WTC11 (cell line): ENCODE data around the gene OPCML. TPM values are rescaled to one million over a fixed set of nuclear protein-coding genes. Genes with fewer than 3 reads are reported as not detected.

ENCODE experiments used
- ATAC-seq: fragments of 200-7000 bp; cut with Tn5 transposase; 2 replicates; pipeline ENCODE4 v1.10.0; 2021; ENCODE audit warnings: mild to moderate bottlenecking, moderate library complexity
- CTCF ChIA-PET: fragments of 300-600 bp; sonication (Branson Sonifier 250); formaldehyde crosslinking; loops from one replicate; lab custom pipeline; 2021; ENCODE audit warnings: antibody characterized with exemption; lab: Charles Lee
- POLR2A ChIA-PET: fragments of 350-600 bp; sonication (Branson Sonifier 250); formaldehyde crosslinking; loops from one replicate; lab custom pipeline; 2021; ENCODE audit warnings: antibody characterized with exemption; lab: Charles Lee
- DNase-seq: peaks from one replicate; pipeline ENCODE4 v3.0.0; 2021; ENCODE audit warnings: low spot score
- H3K27ac Mint-ChIP-seq: 2 replicates; pipeline ENCODE4 v1.8.0; 2021; ENCODE audit warnings: mixed read lengths
- H3K27me3 Mint-ChIP-seq: 2 replicates; pipeline ENCODE4 v1.8.0; 2021; ENCODE audit warnings: low read depth, mild to moderate bottlenecking, moderate library complexity, mixed read lengths
- H3K36me3 Mint-ChIP-seq: 2 replicates; pipeline ENCODE4 v1.8.0; 2021; ENCODE audit warnings: mixed read lengths
- H3K4me1 Mint-ChIP-seq: 2 replicates; pipeline ENCODE4 v1.8.0; 2022; ENCODE audit warnings: mixed read lengths
- H3K4me3 Mint-ChIP-seq: 2 replicates; pipeline ENCODE4 v1.8.0; 2021; ENCODE audit warnings: mild to moderate bottlenecking, moderate library complexity, mixed read lengths
- H3K9me3 Mint-ChIP-seq: 2 replicates; pipeline ENCODE4 v1.8.0; 2021; ENCODE audit warnings: mixed read lengths
- ATF1 ChIP-seq: sonication (generic); formaldehyde crosslinking; IDR thresholded peaks from 2 replicates; pipeline ENCODE4 v1.8.1; 2023; ENCODE audit warnings: mild to moderate bottlenecking, moderate library complexity, missing genetic modification reagents
- CBFB ChIP-seq: sonication (generic); formaldehyde crosslinking; IDR thresholded peaks from 2 replicates; pipeline ENCODE4 v1.8.1; 2022; ENCODE audit warnings: mild to moderate bottlenecking, low read depth, missing genetic modification reagents
- CREM ChIP-seq: sonication (generic); formaldehyde crosslinking; IDR thresholded peaks from 2 replicates; pipeline ENCODE4 v1.8.1; 2022; ENCODE audit warnings: mild to moderate bottlenecking, missing genetic modification reagents, moderate library complexity
- FOXJ3 ChIP-seq: sonication (generic); formaldehyde crosslinking; IDR thresholded peaks from 2 replicates; pipeline ENCODE4 v1.9.0; 2021; ENCODE audit warnings: missing genetic modification reagents, mild to moderate bottlenecking, borderline replicate concordance
- JUN ChIP-seq: sonication (generic); formaldehyde crosslinking; IDR thresholded peaks from 2 replicates; pipeline ENCODE4 v1.8.0; 2023; ENCODE audit warnings: mild to moderate bottlenecking, missing genetic modification reagents
- KAT7 ChIP-seq: sonication (generic); formaldehyde crosslinking; IDR thresholded peaks from 2 replicates; pipeline ENCODE4 v1.8.1; 2023; ENCODE audit warnings: missing genetic modification reagents, mild to moderate bottlenecking, borderline replicate concordance
- NFATC4 ChIP-seq: fragments of 250-450 bp; sonication (Bioruptor Pico); IDR thresholded peaks from 2 replicates; pipeline ENCODE4 v1.9.0; 2021; ENCODE audit warnings: mild to moderate bottlenecking
- NR1H2 ChIP-seq: sonication (generic); formaldehyde crosslinking; IDR thresholded peaks from 2 replicates; pipeline ENCODE4 v1.9.0; 2021; ENCODE audit warnings: mild to moderate bottlenecking, moderate library complexity, missing genetic modification reagents
- NR2C2 ChIP-seq: sonication (generic); formaldehyde crosslinking; IDR thresholded peaks from 2 replicates; pipeline ENCODE4 v1.8.0; 2022; ENCODE audit warnings: mild to moderate bottlenecking, missing genetic modification reagents
- NR3C1 ChIP-seq: sonication (generic); formaldehyde crosslinking; conservative IDR thresholded peaks from 2 replicates; pipeline ENCODE4 v1.8.1; 2023; ENCODE audit warnings: low read depth, mild to moderate bottlenecking, missing genetic modification reagents
- PRRX2 ChIP-seq: fragments of 250-450 bp; sonication (Bioruptor Pico); IDR thresholded peaks from 2 replicates; pipeline ENCODE4 v1.8.0; 2021; ENCODE audit warnings: mild to moderate bottlenecking
- TCF7 ChIP-seq: sonication (generic); formaldehyde crosslinking; IDR thresholded peaks from 2 replicates; pipeline ENCODE4 v1.8.0; 2022; ENCODE audit warnings: mild to moderate bottlenecking, low read depth, missing genetic modification reagents, moderate library complexity
- TP53 ChIP-seq: sonication (generic); formaldehyde crosslinking; IDR thresholded peaks from 2 replicates; pipeline ENCODE4 v1.8.1; 2023; ENCODE audit warnings: mild to moderate bottlenecking, missing genetic modification reagents
- ZNF121 ChIP-seq: sonication (generic); formaldehyde crosslinking; IDR thresholded peaks from 2 replicates; pipeline ENCODE4 v1.8.0; 2023; ENCODE audit warnings: missing genetic modification reagents
- ZNF396 ChIP-seq: fragments of 250-450 bp; sonication (Bioruptor Pico); IDR thresholded peaks from 2 replicates; pipeline ENCODE4 v1.8.0; 2021; ENCODE audit warnings: mild to moderate bottlenecking, moderate library complexity, borderline replicate concordance
- total RNA-seq: library from RNA; stranded (reverse); gene quantifications from 3 replicates; pipeline ENCODE4 v1.2.3, GENCODE V29; 2021
- TF ChIP-seq, protein P1 (sequence below): fragments of 250-450 bp; sonication (Bioruptor Pico); IDR thresholded peaks from 2 replicates; pipeline ENCODE4 v1.9.0; 2021; ENCODE audit warnings: mild to moderate bottlenecking
- TF ChIP-seq, protein P2 (sequence below): sonication (generic); formaldehyde crosslinking; IDR thresholded peaks from 2 replicates; pipeline ENCODE4 v1.8.1; 2023; ENCODE audit warnings: mild to moderate bottlenecking, missing genetic modification reagents
- TF ChIP-seq, protein P3 (sequence below): fragments of 250-450 bp; sonication (Bioruptor Pico); IDR thresholded peaks from 2 replicates; pipeline ENCODE4 v2.1.2; 2022; ENCODE audit warnings: mild to moderate bottlenecking, moderate library complexity
- TF ChIP-seq, protein P4 (sequence below): sonication (generic); formaldehyde crosslinking; IDR thresholded peaks from 2 replicates; pipeline ENCODE4 v1.8.1; 2022; ENCODE audit warnings: mild to moderate bottlenecking, moderate library complexity, missing genetic modification reagents
- TF ChIP-seq, protein P5 (sequence below): fragments of 250-450 bp; sonication (Bioruptor Pico); IDR thresholded peaks from 2 replicates; pipeline ENCODE4 v1.9.0; 2021; ENCODE audit warnings: moderate library complexity, mild to moderate bottlenecking, inconsistent platforms, borderline replicate concordance
- TF ChIP-seq, protein P6 (sequence below): sonication (generic); formaldehyde crosslinking; IDR thresholded peaks from 2 replicates; pipeline ENCODE4 v1.8.0; 2022; ENCODE audit warnings: mild to moderate bottlenecking, missing genetic modification reagents
- TF ChIP-seq, protein P7 (sequence below): sonication (generic); formaldehyde crosslinking; conservative IDR thresholded peaks from 2 replicates; pipeline ENCODE4 v1.8.1; 2023; ENCODE audit warnings: mild to moderate bottlenecking, low read depth, missing genetic modification reagents, moderate library complexity

OPCML gene
- total RNA-seq, 1 experiment from 2014 or later = 1.5 TPM

DNA sequence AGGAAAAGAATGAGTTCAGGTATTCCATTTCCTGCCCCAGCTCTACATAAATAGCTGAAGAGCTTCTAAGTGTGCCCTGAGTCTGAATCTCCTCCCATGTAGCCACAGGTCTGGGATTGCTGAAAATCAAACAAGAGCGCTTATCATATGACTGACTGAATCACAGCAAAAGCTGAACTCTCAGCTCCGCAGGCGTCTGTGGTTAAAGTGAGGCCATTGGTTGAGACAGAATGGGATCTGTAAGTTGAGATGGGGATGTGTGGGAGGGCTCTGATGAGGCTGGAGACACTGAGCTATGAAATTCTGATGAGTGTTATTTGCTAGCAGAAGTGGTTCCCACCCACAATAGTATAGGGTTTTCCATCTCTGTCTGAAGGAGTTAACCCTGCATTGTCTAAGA lies 637.0 kb downstream of the OPCML start:
- TF ChIP-seq FOXJ3 (no peak), NR3C1 (no peak), ATF1 (CRISPR knock-in tag) (no peak), PRRX2 (CRISPR knock-in tag) (no peak), NR2C2 (no peak), NR1H2 (CRISPR knock-in tag) (no peak), ZNF396 (CRISPR knock-in tag) (no peak)
- TF ChIP-seq, protein P1, sequence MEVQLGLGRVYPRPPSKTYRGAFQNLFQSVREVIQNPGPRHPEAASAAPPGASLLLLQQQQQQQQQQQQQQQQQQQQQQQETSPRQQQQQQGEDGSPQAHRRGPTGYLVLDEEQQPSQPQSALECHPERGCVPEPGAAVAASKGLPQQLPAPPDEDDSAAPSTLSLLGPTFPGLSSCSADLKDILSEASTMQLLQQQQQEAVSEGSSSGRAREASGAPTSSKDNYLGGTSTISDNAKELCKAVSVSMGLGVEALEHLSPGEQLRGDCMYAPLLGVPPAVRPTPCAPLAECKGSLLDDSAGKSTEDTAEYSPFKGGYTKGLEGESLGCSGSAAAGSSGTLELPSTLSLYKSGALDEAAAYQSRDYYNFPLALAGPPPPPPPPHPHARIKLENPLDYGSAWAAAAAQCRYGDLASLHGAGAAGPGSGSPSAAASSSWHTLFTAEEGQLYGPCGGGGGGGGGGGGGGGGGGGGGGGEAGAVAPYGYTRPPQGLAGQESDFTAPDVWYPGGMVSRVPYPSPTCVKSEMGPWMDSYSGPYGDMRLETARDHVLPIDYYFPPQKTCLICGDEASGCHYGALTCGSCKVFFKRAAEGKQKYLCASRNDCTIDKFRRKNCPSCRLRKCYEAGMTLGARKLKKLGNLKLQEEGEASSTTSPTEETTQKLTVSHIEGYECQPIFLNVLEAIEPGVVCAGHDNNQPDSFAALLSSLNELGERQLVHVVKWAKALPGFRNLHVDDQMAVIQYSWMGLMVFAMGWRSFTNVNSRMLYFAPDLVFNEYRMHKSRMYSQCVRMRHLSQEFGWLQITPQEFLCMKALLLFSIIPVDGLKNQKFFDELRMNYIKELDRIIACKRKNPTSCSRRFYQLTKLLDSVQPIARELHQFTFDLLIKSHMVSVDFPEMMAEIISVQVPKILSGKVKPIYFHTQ (CRISPR knock-in tag) = no peak
- TF ChIP-seq, protein P2, sequence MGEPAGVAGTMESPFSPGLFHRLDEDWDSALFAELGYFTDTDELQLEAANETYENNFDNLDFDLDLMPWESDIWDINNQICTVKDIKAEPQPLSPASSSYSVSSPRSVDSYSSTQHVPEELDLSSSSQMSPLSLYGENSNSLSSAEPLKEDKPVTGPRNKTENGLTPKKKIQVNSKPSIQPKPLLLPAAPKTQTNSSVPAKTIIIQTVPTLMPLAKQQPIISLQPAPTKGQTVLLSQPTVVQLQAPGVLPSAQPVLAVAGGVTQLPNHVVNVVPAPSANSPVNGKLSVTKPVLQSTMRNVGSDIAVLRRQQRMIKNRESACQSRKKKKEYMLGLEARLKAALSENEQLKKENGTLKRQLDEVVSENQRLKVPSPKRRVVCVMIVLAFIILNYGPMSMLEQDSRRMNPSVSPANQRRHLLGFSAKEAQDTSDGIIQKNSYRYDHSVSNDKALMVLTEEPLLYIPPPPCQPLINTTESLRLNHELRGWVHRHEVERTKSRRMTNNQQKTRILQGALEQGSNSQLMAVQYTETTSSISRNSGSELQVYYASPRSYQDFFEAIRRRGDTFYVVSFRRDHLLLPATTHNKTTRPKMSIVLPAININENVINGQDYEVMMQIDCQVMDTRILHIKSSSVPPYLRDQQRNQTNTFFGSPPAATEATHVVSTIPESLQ = no peak
- peaks cover 6% of the 10 kb centered on the region; the same call in 1 of the 2 replicates for H3K4me1 Mint-ChIP-seq
- POLR2A ChIA-PET = no interaction called here

DNA sequence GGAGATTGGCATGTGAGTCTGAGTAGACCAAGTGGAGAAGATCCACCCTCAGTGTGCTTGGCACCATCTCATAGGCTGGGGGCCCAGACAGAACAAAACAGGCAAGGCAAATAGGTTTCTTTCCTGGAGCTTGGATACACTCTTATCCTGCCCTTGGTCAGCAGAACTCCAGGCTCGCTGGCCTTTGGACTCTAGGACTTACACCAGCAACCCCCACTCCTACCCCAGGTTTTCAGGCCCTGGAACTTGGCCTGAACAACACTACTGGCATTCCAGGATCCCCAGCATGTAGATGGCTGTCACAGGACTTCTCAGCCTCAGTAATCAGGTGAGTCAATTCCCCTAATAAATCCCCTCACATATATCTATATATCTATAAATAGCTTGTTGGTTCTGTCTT lies 637.7 kb downstream of the OPCML start:
- ChIA-PET CTCF (interaction anchor here (0.7 kb wide), 1 partner anchor 10 kb away, joined by 3 read pairs; no protein-coding TSS in a partner anchor), POLR2A (no interaction called here)
- peaks cover 9% of the 10 kb centered on the region for H3K4me1 Mint-ChIP-seq
- H3K4me3 Mint-ChIP-seq = no peak overlapping the region
- H3K36me3 Mint-ChIP-seq = no peaks in the 10 kb centered on the region
- peaks cover 20% of the 10 kb centered on the region for H3K9me3 Mint-ChIP-seq
- no peak for DNase-seq
- no peaks in the 10 kb centered on the region for H3K27me3 Mint-ChIP-seq
- no peak for ATAC-seq
- H3K27ac Mint-ChIP-seq = no peak overlapping the region
- TF ChIP-seq FOXJ3 = no peak
- no peak for TF ChIP-seq JUN (CRISPR knock-in tag)
- TF ChIP-seq ZNF121 = no peak
- TF ChIP-seq NFATC4 = no peak
- TF ChIP-seq, protein P3, sequence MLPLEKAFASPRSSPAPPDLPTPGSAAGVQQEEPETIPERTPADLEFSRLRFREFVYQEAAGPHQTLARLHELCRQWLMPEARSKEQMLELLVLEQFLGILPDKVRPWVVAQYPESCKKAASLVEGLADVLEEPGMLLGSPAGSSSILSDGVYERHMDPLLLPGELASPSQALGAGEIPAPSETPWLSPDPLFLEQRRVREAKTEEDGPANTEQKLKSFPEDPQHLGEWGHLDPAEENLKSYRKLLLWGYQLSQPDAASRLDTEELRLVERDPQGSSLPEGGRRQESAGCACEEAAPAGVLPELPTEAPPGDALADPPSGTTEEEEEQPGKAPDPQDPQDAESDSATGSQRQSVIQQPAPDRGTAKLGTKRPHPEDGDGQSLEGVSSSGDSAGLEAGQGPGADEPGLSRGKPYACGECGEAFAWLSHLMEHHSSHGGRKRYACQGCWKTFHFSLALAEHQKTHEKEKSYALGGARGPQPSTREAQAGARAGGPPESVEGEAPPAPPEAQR = no peak
- TF ChIP-seq CBFB (CRISPR knock-in tag) = no peak
- TF ChIP-seq, protein P4, sequence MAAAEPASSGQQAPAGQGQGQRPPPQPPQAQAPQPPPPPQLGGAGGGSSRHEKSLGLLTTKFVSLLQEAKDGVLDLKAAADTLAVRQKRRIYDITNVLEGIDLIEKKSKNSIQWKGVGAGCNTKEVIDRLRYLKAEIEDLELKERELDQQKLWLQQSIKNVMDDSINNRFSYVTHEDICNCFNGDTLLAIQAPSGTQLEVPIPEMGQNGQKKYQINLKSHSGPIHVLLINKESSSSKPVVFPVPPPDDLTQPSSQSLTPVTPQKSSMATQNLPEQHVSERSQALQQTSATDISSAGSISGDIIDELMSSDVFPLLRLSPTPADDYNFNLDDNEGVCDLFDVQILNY (CRISPR knock-in tag) = no peak
- TF ChIP-seq, protein P5, sequence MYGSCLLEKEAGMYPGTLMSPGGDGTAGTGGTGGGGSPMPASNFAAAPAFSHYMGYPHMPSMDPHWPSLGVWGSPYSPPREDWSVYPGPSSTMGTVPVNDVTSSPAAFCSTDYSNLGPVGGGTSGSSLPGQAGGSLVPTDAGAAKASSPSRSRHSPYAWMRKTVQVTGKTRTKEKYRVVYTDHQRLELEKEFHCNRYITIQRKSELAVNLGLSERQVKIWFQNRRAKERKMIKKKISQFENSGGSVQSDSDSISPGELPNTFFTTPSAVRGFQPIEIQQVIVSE (CRISPR knock-in tag) = no peak
- TF ChIP-seq TP53 (CRISPR knock-in tag) = no peak
- TF ChIP-seq KAT7 = no peak
- no peak for TF ChIP-seq CREM (CRISPR knock-in tag)
- TF ChIP-seq, protein P6, sequence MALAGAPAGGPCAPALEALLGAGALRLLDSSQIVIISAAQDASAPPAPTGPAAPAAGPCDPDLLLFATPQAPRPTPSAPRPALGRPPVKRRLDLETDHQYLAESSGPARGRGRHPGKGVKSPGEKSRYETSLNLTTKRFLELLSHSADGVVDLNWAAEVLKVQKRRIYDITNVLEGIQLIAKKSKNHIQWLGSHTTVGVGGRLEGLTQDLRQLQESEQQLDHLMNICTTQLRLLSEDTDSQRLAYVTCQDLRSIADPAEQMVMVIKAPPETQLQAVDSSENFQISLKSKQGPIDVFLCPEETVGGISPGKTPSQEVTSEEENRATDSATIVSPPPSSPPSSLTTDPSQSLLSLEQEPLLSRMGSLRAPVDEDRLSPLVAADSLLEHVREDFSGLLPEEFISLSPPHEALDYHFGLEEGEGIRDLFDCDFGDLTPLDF (CRISPR knock-in tag) = no peak
- TF ChIP-seq, protein P7, sequence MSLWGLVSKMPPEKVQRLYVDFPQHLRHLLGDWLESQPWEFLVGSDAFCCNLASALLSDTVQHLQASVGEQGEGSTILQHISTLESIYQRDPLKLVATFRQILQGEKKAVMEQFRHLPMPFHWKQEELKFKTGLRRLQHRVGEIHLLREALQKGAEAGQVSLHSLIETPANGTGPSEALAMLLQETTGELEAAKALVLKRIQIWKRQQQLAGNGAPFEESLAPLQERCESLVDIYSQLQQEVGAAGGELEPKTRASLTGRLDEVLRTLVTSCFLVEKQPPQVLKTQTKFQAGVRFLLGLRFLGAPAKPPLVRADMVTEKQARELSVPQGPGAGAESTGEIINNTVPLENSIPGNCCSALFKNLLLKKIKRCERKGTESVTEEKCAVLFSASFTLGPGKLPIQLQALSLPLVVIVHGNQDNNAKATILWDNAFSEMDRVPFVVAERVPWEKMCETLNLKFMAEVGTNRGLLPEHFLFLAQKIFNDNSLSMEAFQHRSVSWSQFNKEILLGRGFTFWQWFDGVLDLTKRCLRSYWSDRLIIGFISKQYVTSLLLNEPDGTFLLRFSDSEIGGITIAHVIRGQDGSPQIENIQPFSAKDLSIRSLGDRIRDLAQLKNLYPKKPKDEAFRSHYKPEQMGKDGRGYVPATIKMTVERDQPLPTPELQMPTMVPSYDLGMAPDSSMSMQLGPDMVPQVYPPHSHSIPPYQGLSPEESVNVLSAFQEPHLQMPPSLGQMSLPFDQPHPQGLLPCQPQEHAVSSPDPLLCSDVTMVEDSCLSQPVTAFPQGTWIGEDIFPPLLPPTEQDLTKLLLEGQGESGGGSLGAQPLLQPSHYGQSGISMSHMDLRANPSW (CRISPR knock-in tag) = no peak
- no peak for TF ChIP-seq TCF7 (CRISPR knock-in tag)

More for the DNA sequence above, 637.0 kb downstream of the OPCML start:
- H3K27ac Mint-ChIP-seq = no peak overlapping the region
- DNase-seq = no peak
- H3K9me3 Mint-ChIP-seq = peaks cover 20% of the 10 kb centered on the region
- no peaks in the 10 kb centered on the region for H3K27me3 Mint-ChIP-seq
- CTCF ChIA-PET = interaction anchor here (1.1 to 1.3 kb wide), 2 partner anchors 36 to 46 kb away, joined by 3 to 5 read pairs; no protein-coding TSS in a partner anchor
- H3K4me3 Mint-ChIP-seq = no peak overlapping the region
- ATAC-seq = no peak
- H3K36me3 Mint-ChIP-seq = no peaks in the 10 kb centered on the region
